Measurements from ENCODE around the gene FAM219A. TPM values are rescaled to one million over a fixed set of nuclear protein-coding genes. Genes with fewer than 3 reads are reported as not detected.
"Not testable (repeated sequence)": the region's sequence is repeated elsewhere in the genome, so short reads cannot be mapped to it uniquely, and the experiment has no call there.

Gene FAM219A
- total RNA-seq, 1 experiment from 2014 or later, result 63.3 TPM

- Histone ChIP-seq H3K36me3 (ENCODE audit: insufficient read depth, low read length, poor library complexity, severe bottlenecking) (no peaks in the 10 kb centered on the region), H3K4me1 (ENCODE audit: insufficient read depth, low read length, poor library complexity, severe bottlenecking) (peaks cover 32% of the 10 kb centered on the region), H3K9me3 (ENCODE audit: low read depth, low read length, poor library complexity, severe bottlenecking) (no peaks in the 10 kb centered on the region), H3K27me3 (replicated peaks; ENCODE audit: insufficient read depth, low read depth, low read length, poor library complexity) (no peaks in the 10 kb centered on the region), H3K27ac (ENCODE audit: low read depth, low read length, poor library complexity, severe bottlenecking) (peak overlapping the region; percentile 91), H3K4me3 (ENCODE audit: low read depth, low read length, poor library complexity, severe bottlenecking) (no peak overlapping the region)
- BruUV-seq (replicated peaks), result no TSS peak
- ChIA-PET POLR2A (ENCODE audit: low non-redundant PET) (interaction anchor here (0.7 kb wide), 1 partner anchor 253 kb away, joined by 11 read pairs; no protein-coding TSS in a partner anchor), CTCF (interaction anchor here (0.7 kb wide), 1 partner anchor 14 kb away, joined by 3 read pairs; no protein-coding TSS in a partner anchor)
- no peak for DNase-seq (ENCODE audit: low spot score)
- intact Hi-C loops (cut with micrococcal nuclease; ENCODE audit: unreplicated experiment), result no loop called here
- TF ChIP-seq, protein P1, sequence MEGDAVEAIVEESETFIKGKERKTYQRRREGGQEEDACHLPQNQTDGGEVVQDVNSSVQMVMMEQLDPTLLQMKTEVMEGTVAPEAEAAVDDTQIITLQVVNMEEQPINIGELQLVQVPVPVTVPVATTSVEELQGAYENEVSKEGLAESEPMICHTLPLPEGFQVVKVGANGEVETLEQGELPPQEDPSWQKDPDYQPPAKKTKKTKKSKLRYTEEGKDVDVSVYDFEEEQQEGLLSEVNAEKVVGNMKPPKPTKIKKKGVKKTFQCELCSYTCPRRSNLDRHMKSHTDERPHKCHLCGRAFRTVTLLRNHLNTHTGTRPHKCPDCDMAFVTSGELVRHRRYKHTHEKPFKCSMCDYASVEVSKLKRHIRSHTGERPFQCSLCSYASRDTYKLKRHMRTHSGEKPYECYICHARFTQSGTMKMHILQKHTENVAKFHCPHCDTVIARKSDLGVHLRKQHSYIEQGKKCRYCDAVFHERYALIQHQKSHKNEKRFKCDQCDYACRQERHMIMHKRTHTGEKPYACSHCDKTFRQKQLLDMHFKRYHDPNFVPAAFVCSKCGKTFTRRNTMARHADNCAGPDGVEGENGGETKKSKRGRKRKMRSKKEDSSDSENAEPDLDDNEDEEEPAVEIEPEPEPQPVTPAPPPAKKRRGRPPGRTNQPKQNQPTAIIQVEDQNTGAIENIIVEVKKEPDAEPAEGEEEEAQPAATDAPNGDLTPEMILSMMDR (conservative IDR thresholded peaks at IDR 0.05; ENCODE audit: low read depth, low read length), result no peak
- TF ChIP-seq EZH2 (IDR thresholded peaks at IDR 0.05; ENCODE audit: borderline replicate concordance, low read depth, low read length, poor library complexity, severe bottlenecking), result no peak
These were observed 93.1 kb downstream of the FAM219A start for GRCh38 chr9:34365282-34365681.

DNA sequence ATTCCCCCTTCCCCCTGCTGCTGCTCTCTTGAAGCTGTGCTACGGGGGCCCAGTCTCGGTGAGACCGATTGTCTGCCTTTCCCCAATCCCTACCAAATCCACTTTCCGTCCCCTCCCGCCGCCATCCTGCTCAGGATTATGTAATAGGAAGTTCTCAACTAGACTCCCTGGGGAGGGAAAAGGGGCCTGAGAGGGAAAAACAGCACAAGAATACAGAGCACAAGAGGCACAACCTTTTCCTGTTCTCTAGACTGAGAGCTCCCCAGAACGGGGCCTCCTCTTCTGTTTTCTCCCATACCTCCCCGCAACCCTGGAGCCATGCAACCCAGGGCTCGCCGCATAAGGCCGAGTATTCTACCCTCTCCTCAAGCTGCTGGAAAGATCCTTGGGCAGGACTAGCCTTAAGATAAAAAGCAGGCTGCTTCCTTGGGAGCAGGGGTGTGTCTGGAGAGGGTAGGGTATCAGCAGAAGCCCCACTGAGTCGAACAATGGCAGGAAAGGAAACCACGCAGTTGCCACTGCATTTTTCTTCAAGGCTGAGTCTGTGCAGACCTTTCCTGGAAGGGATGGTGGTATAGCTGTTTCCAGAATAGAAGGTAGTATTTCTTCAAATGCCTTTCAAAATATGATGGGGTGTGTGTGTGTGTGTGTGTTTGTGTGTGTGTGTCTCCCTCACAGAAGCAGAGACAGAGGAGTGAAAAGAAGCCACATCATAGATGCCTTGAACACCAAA lies 94.6 kb downstream of the FAM219A start:
- Histone ChIP-seq H3K4me3 (ENCODE audit: low read depth, low read length, poor library complexity, severe bottlenecking) (peak overlapping the region; percentile 33), H3K36me3 (ENCODE audit: insufficient read depth, low read length, poor library complexity, severe bottlenecking) (no peaks in the 10 kb centered on the region), H3K9me3 (ENCODE audit: low read depth, low read length, poor library complexity, severe bottlenecking) (no peaks in the 10 kb centered on the region), H3K4me1 (ENCODE audit: insufficient read depth, low read length, poor library complexity, severe bottlenecking) (peaks cover 32% of the 10 kb centered on the region), H3K27me3 (replicated peaks; ENCODE audit: insufficient read depth, low read depth, low read length, poor library complexity) (no peaks in the 10 kb centered on the region), H3K27ac (ENCODE audit: low read depth, low read length, poor library complexity, severe bottlenecking) (peak overlapping the region; percentile 91)
- BruUV-seq (replicated peaks), result TSS peak; percentile 67
- POLR2A ChIA-PET (ENCODE audit: low non-redundant PET), result interaction anchor here (0.5 kb wide), 2 partner anchors 185 to 530 kb away, joined by 4 to 8 read pairs; partner anchors contain the start of gene UBAP1
- CTCF ChIA-PET, result interaction anchor here (0.6 kb wide), 1 partner anchor 17 kb away, joined by 4 read pairs; no protein-coding TSS in a partner anchor
- intact Hi-C loops (cut with micrococcal nuclease; ENCODE audit: unreplicated experiment), result no loop called here
- no peak for TF ChIP-seq EZH2 (IDR thresholded peaks at IDR 0.05; ENCODE audit: borderline replicate concordance, low read depth, low read length, poor library complexity, severe bottlenecking)
- TF ChIP-seq, protein P1 (conservative IDR thresholded peaks at IDR 0.05; ENCODE audit: low read depth, low read length), result no peak
- DNase-seq (ENCODE audit: low spot score), result peak; percentile 96

GRCh38 chr9:34362614-34363214 lies 95.7 kb downstream of the FAM219A start:
- H3K27me3 ChIP-seq (replicated peaks; ENCODE audit: insufficient read depth, low read depth, low read length, poor library complexity), result no peaks in the 10 kb centered on the region
- no peak overlapping the region for H3K4me3 ChIP-seq (ENCODE audit: low read depth, low read length, poor library complexity, severe bottlenecking)
- ChIA-PET POLR2A (ENCODE audit: low non-redundant PET) (no interaction called here), CTCF (no interaction called here)
- peaks cover 3% of the 10 kb centered on the region for H3K9me3 ChIP-seq (ENCODE audit: low read depth, low read length, poor library complexity, severe bottlenecking)
- intact Hi-C loops (cut with micrococcal nuclease; ENCODE audit: unreplicated experiment), result no loop called here
- no TSS peak for BruUV-seq (replicated peaks)
- H3K36me3 ChIP-seq (ENCODE audit: insufficient read depth, low read length, poor library complexity, severe bottlenecking), result no peaks in the 10 kb centered on the region
- TF ChIP-seq, protein P1 (conservative IDR thresholded peaks at IDR 0.05; ENCODE audit: low read depth, low read length), result no peak
- no peak for TF ChIP-seq EZH2 (IDR thresholded peaks at IDR 0.05; ENCODE audit: borderline replicate concordance, low read depth, low read length, poor library complexity, severe bottlenecking)
- DNase-seq (ENCODE audit: low spot score), result no peak
- peaks cover 32% of the 10 kb centered on the region for H3K4me1 ChIP-seq (ENCODE audit: insufficient read depth, low read length, poor library complexity, severe bottlenecking)
- peak overlapping the region; percentile 91 for H3K27ac ChIP-seq (ENCODE audit: low read depth, low read length, poor library complexity, severe bottlenecking)

GRCh38 chr9:34352957-34353356 lies 105.4 kb downstream of the FAM219A start:
- H3K4me1 ChIP-seq (ENCODE audit: insufficient read depth, low read length, poor library complexity, severe bottlenecking); POLR2A ChIA-PET (ENCODE audit: low non-redundant PET); DNase-seq (ENCODE audit: low spot score); H3K27ac ChIP-seq (ENCODE audit: low read depth, low read length, poor library complexity, severe bottlenecking); CTCF ChIA-PET; H3K27me3 ChIP-seq (replicated peaks; ENCODE audit: insufficient read depth, low read depth, low read length, poor library complexity); H3K4me3 ChIP-seq (ENCODE audit: low read depth, low read length, poor library complexity, severe bottlenecking); BruUV-seq (replicated peaks); intact Hi-C loops (cut with micrococcal nuclease; ENCODE audit: unreplicated experiment); H3K36me3 ChIP-seq (ENCODE audit: insufficient read depth, low read length, poor library complexity, severe bottlenecking): not testable (repeated sequence)
- peaks cover 19% of the 10 kb centered on the region for H3K9me3 ChIP-seq (ENCODE audit: low read depth, low read length, poor library complexity, severe bottlenecking)

GRCh38 chr9:34352122-34352652 lies 106.2 kb downstream of the FAM219A start:
- CTCF ChIA-PET, result interaction anchor here (0.7 kb wide), 1 partner anchor 239 kb away, joined by 10 read pairs; no protein-coding TSS in a partner anchor
- POLR2A ChIA-PET (ENCODE audit: low non-redundant PET); H3K36me3 ChIP-seq (ENCODE audit: insufficient read depth, low read length, poor library complexity, severe bottlenecking); BruUV-seq (replicated peaks); H3K27ac ChIP-seq (ENCODE audit: low read depth, low read length, poor library complexity, severe bottlenecking); H3K27me3 ChIP-seq (replicated peaks; ENCODE audit: insufficient read depth, low read depth, low read length, poor library complexity); H3K4me1 ChIP-seq (ENCODE audit: insufficient read depth, low read length, poor library complexity, severe bottlenecking); DNase-seq (ENCODE audit: low spot score); H3K4me3 ChIP-seq (ENCODE audit: low read depth, low read length, poor library complexity, severe bottlenecking); intact Hi-C loops (cut with micrococcal nuclease; ENCODE audit: unreplicated experiment): not testable (repeated sequence)
- H3K9me3 ChIP-seq (ENCODE audit: low read depth, low read length, poor library complexity, severe bottlenecking), result peaks cover 11% of the 10 kb centered on the region
